Measurements from ENCODE around the gene VPS26B.
"Not testable (repeated sequence)": the region's sequence is repeated elsewhere in the genome, so short reads cannot be mapped to it uniquely, and the experiment has no call there.

The VPS26B gene

DNA sequence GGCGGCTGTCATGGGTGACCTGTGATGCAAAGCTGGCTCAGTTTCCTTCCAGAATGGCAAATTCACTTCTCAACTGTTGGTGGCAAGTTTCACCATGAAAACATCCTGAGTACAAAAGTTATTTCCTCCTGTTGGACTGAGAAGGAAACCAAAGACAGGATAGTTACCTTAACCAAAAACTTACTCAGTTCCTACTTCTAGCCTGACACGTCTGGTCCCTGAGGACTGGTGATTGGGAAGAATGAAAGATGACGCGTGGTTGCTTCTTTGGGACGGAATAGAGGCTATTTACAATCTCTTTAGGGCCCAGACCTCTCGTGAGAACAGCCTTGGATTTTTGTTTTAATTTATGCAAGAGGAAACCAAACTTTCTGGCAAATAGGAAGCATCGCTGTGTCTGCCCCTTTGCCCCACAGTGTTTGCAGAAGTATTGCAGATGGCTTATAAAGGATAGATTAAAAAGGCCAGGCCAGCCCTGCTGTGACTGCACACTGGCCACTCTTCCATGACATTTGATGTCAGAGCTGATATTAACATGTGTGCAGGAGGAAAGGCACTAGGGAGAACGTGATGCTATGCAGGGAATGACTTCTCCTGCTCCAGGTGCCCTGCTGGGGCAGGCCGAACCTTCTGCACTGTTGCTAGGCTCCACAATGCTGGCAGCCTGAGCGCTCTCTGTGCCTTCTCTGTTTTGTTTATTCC lies 7.6 kb downstream of the VPS26B start:
- DNase-seq (ENCODE audit: low read depth) = no peak

- no peak for DNase-seq (ENCODE audit: low read depth)
Measured at GRCh38 chr11:134233729-134234179, 9.3 kb downstream of the VPS26B start.

GRCh38 chr11:134235399-134235798 lies 10.9 kb downstream of the VPS26B start:
- no peak for DNase-seq (ENCODE audit: low read depth)

DNA sequence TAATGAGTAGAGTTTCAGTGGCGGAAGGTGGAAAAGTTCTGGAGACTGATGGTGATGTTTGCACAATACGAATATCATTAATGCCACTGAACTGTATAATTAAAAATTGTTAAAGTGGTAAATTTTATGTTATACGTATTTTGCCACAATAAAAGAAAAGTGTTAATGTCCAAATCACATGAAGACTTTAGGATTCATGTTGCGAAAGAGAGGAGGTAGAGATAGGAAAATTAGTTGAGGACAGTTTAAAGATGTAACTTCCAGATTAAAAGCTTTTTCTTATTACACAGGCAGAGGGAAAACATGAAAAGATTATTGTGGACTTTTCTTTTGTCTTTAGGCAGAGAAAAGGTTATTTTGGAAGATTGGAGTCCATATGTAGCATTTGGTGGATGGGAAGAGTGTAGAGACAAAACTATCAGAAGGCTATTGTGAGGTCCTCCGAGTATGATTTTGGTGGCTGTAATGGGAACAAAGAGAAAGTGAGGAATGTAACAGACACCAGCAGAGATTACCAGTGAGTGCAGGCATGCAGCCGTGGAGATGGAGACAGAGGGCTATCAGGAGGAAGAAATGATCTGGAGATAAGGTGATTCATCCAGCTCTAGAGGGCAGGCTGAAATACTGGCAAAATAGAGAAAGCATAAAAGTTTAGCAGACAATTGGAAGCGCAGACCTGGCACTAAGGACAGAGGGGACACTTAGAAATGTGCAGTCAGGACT lies 12.5 kb downstream of the VPS26B start:
- DNase-seq (ENCODE audit: low read depth) = no peak

DNA sequence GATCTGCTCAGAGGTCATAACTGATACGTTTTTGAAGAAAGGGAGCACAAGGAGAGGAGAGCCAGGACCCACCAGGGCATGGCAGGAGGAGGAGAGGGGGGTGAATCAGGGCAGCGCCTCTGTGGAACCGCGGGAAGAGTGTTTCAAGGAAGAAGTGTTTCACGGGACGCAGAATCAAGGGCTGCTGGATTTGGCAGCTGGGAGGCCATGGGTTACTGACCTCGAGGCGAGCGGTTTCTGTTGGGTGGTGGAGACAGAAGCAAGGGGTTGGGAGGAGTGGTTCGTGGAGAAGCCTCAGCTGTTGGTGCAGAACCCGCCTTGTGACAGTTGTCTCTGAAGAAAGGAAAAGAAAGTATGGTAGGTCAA lies 13.1 kb downstream of the VPS26B start:
- DNase-seq (ENCODE audit: low read depth) = no peak

DNA sequence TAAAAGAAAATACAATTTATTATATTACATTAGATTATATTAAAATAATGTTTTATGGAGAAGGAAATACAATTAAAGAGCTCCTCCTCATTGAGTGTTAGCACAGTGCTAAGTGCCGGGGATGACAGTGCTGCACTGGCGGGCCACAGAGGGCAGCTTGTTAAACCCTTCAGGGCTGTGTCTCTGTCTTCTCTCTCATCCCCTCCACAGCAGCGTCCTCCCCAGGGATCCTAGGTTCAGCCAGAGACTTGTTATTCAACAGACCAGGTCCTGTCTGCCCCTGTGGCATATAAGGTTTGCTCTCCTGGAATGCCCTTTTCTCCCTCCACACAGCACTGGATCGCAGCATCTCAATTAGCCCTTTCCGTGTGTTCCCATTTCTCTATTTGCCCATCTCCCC lies 14.5 kb downstream of the VPS26B start:
- DNase-seq (ENCODE audit: low read depth) = no peak

DNA sequence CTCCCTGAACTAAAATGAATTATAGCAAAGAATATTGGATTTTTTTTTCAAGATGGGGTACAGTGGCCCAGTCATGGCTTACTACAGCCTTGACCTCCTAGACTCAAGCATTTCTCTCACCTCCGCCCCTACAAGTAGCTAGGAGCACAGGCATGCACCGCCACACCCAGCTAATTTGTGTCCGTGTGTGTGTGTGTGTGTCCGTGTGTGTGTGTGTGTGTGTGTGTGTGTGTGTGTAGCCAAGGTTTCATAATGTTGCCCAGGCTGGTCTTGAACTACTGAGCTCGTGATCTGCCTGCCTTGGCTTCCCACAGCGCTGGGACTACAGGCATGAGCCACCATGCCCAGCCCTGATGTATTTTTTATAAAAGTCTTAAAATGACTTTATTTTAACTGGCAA lies 16.1 kb downstream of the VPS26B start:
- DNase-seq (ENCODE audit: low read depth) = no peak

- DNase-seq (ENCODE audit: low read depth) = no peak
Measured at GRCh38 chr11:134242376-134242775, 17.9 kb downstream of the VPS26B start.

- DNase-seq (ENCODE audit: low read depth) = no peak
Measured at GRCh38 chr11:134243913-134244312, 19.4 kb downstream of the VPS26B start.

- DNase-seq (ENCODE audit: low read depth) = no peak
Measured at GRCh38 chr11:134244593-134244992, 20.1 kb downstream of the VPS26B start.

GRCh38 chr11:134245434-134245833 lies 21.0 kb downstream of the VPS26B start:
- DNase-seq (ENCODE audit: low read depth) = no peak

DNA sequence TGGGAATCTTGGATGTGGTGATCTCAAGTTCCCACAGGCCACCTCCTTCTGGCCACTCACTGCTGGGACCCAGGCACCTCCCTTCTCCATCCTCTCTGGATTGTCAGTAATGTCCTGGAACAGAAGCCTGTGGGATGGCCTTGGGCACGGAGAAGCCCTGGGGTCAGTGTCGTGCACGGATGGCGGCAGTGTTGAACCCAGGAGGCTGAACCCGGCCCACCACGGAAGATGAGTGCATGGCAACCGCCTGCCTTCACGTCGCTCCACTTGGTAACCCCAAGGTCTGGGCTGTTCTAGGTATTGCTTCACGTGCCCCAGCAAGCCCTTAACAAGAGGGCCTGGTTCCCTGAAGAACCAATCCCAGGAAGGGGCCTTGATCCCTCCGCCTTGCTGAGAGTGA lies 21.6 kb downstream of the VPS26B start:
- no peak for DNase-seq (ENCODE audit: low read depth)

- no peak for DNase-seq (ENCODE audit: low read depth)
Measured at GRCh38 chr11:134246678-134247077, 22.2 kb downstream of the VPS26B start.

- no peak for DNase-seq (ENCODE audit: low read depth)
Measured at GRCh38 chr11:134248910-134249480, 24.5 kb downstream of the VPS26B start.

GRCh38 chr11:134250246-134250645 lies 25.8 kb downstream of the VPS26B start:
- DNase-seq (ENCODE audit: low read depth) = no peak

DNA sequence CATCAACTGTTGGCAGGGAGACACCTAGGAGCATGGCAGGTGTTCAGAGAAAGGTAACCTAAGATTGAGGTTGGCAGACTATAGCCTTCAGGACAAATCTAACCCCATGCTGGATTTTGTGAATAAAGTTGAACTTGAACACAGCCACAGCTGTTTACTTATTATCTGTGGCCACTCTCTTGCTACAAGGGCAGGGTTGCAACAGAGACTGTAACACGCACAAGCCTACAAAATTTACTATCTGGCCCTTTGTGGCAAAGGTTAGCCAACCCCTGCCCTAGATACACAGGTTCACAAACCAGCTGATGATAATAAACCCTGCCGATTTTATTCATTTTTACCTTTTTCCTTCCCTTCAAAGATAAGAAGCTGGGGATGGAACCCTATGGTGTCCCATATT lies 26.2 kb downstream of the VPS26B start:
- DNase-seq (ENCODE audit: low read depth) = no peak

DNA sequence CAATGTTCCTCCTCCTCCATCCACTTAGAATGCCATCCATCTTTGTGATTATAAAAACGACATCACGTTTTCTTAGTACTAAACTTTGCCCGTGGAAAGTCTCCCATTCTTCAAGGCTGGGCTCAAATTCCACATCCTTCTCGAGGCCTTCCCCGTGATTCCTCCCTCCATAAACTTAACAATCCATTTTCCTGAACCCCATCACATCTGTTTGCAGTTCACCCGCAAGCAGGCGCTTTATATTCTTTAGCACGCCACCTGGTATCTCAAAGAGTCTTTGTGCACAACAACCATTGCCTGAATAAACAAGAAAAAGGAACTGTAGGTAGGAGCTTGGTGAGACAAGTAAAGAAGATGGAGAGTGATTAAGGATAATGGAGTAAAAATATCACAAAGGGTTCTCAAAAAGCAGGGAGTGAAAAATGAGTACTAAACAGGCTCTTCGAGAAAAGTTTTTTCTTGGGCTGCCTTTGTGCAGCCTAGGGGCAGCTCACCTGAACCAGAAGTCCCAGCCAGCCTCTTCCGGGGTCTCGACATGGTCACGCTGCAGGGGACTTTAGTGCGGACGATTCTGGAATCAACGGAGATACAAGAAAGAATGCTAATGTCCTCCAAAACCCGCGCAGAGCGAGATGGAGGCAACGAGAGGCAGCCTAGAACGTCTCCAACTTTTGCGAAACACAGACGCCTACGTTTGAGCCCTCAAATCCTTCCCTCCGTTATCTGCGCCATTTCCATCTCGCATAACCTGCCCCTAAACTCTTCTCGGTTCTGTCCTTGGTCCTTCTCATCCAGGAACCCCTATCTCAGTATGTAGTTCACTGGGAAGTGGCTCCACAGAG lies 28.1 kb downstream of the VPS26B start:
- DNase-seq (ENCODE audit: low read depth) = no peak

DNA sequence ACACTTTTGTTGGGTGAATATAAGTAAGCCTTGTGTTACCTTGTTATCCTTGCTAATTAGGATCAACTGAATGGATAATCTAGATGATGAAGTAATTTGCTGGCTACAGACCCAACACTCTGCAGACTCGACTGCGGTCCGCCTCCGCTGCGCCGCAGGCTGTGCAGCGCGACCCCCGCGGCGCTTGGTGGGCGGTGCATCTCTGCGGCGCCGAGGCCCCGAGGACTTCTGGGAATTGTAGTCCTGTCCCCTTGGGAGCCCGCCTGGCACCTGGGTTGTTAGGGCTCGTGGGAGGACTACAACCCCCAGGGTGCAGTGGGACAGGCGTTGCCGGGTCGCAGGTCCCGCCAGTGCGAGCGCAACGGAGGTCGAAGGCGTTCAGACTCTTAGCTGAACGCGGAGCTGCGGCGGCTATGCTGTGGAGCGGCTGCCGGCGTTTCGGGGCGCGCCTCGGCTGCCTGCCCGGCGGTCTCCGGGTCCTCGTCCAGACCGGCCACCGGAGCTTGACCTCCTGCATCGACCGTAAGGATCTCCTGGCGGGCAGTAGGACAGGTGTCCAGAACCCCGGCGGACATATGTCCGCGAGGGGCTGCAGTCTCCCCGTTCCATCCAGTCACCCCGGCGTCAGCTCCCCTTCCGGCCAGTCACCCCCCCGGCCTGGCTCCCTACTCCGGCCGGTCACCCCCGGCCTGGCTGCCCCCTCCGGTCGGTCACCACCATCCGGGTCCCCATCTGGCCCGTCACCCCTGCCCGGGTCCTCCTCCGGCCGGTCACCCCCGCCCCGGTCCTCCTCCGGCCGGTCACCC lies 28.9 kb downstream of the VPS26B start, which contains the start of the genes ACAD8 and THYN1:
Gene ACAD8, plus strand, starts transcription at position 381 of the 806 bp plus-strand sequence. Its CDS starts 33 bp downstream, at position 414.
Gene THYN1, minus strand, starts transcription at position 165 of the 806 bp plus-strand sequence. CDS start 470 bp downstream, outside the sequence.
- DNase-seq (ENCODE audit: low read depth) = peak; percentile 94

DNA sequence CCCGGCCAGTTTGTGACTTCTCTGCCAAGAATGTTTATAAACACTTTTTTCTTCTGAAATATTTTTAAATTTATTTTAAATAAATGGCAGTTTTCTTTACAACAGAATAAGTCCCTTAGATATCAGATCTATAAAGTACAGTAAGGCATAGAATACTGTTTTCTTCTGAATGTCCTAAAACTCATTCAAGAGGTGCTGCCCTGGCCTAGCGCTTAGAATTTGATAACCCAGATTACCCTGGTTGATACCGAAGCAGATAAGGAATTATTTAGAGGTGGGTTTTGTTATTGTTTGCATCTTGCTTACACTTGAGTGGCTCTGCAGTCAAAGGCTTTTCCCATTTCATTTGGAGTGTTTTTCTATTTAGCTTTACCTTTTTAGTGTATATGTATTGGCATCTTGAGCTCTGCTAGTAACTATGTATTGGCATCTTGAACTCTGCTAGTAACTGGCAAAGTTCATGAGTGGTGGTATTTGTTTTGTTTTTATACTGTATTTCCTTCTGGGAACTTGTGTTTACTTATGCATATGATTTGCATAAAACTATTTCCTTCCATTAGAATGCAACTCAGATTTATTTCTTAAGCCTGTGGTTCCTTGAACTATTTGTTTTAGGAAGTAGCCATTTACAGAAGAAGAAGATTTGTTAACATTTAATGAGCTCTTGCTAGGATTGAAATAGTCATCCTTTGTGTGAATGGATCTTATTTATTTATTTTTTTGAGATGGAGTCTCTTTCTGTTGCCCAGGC lies 30.1 kb downstream of the VPS26B start:
- DNase-seq (ENCODE audit: low read depth) = no peak

GRCh38 chr11:134255184-134255561 lies 30.7 kb downstream of the VPS26B start:
- not testable (repeated sequence) for DNase-seq (ENCODE audit: low read depth)

DNA sequence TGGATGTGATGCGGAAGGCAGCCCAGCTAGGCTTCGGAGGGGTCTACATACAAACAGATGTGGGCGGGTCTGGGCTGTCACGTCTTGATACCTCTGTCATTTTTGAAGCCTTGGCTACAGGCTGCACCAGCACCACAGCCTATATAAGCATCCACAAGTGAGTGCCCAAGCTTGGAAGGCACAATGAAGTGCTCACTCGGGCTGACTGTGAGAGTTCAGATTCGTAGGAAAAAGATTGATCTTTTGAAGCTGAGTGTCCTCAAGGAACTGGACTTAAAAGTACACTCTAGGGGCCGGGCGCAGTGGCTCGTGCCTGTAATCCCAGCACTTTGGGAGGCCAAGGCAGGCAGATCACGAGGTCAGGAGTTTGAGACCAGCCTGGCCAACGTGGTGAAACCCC lies 32.6 kb downstream of the VPS26B start:
- no peak for DNase-seq (ENCODE audit: low read depth)
